Thyroid gland (tissue), 4 donors: ENCODE results near the gene NDUFS2. TPM values are rescaled to one million over a fixed set of nuclear protein-coding genes. Genes with fewer than 3 reads are reported as not detected.

ENCODE experiments used
- DNase-seq, 2 donors: peaks; one replicate each; pipeline ENCODE4 v3.0.0-alpha.2; 2019
- H3K27ac ChIP-seq, 3 donors: fragments of 200-600 bp; sonication (generic); 1 replicate in 2 of 3; 2 replicates in 1 of 3; pipeline ENCODE4 v1.5.1; 2016 to 2019; ENCODE audit warnings: mild to moderate bottlenecking in 1 of 3, moderate library complexity in 1 of 3
- H3K27me3 ChIP-seq: fragments of 200-600 bp; sonication (generic); one replicate; pipeline ENCODE4 v1.5.1; 2019
- H3K36me3 ChIP-seq, 2 donors: fragments of 200-600 bp; sonication (generic); one replicate each; pipeline ENCODE4 v1.5.1; 2016 to 2019
- H3K4me1 ChIP-seq, 2 donors: fragments of 200-600 bp; sonication (generic); one replicate each; pipeline ENCODE4 v1.5.1; 2017 to 2019
- H3K4me3 ChIP-seq, 3 donors: fragments of 200-600 bp; sonication (generic); replicated peaks in 1 of 3; 1 replicate in 2 of 3; 2 replicates in 1 of 3; pipeline ENCODE4 v1.5.1; 2016; ENCODE audit warnings: mild to moderate bottlenecking in 1 of 3
- H3K9me3 ChIP-seq: fragments of 200-600 bp; sonication (generic); one replicate; pipeline ENCODE4 v1.5.1; 2017
- POLR2A ChIP-seq, 2 donors: fragments of 450-650 bp; IDR thresholded peaks; one replicate each; pipeline ENCODE4 v1.6.1; 2017; ENCODE audit warnings: antibody characterized with exemption in 2 of 2, mild to moderate bottlenecking in 2 of 2, moderate library complexity in 1 of 2
- WGBS, 2 donors: methylation state at CpG; one replicate each; pipeline ENCODE4 v1.1.5; 2017; 5-methylcytosine and 5-hydroxymethylcytosine counted together
- intact Hi-C: fragments of 100-400 bp; cut with DNase I; formaldehyde crosslinking; loops from one replicate; pipeline ENCODE4 v1.15.1; 2023
- total RNA-seq, 4 donors: library from RNA; depleted of rRNA; stranded (reverse); fragments of >200 nt; gene quantifications; one replicate each; pipeline ENCODE4 v1.2.3, GENCODE V29; 2016
- TF ChIP-seq, protein P1 (sequence below), 6 experiments: fragments of 200-600 bp in 3 of 6; fragments of 450-650 bp in 3 of 6; sonication (generic) in 3 of 6; IDR thresholded peaks; one replicate each; pipeline ENCODE4 v1.5.1; 2016 to 2019; ENCODE audit warnings: antibody characterized with exemption in 6 of 6, mild to moderate bottlenecking in 2 of 6, inconsistent platforms in 1 of 6, moderate library complexity in 1 of 6

Gene NDUFS2
- total RNA-seq, 4 donors from 2014 or later = 75.4 to 122 (median 99.9) TPM

DNA sequence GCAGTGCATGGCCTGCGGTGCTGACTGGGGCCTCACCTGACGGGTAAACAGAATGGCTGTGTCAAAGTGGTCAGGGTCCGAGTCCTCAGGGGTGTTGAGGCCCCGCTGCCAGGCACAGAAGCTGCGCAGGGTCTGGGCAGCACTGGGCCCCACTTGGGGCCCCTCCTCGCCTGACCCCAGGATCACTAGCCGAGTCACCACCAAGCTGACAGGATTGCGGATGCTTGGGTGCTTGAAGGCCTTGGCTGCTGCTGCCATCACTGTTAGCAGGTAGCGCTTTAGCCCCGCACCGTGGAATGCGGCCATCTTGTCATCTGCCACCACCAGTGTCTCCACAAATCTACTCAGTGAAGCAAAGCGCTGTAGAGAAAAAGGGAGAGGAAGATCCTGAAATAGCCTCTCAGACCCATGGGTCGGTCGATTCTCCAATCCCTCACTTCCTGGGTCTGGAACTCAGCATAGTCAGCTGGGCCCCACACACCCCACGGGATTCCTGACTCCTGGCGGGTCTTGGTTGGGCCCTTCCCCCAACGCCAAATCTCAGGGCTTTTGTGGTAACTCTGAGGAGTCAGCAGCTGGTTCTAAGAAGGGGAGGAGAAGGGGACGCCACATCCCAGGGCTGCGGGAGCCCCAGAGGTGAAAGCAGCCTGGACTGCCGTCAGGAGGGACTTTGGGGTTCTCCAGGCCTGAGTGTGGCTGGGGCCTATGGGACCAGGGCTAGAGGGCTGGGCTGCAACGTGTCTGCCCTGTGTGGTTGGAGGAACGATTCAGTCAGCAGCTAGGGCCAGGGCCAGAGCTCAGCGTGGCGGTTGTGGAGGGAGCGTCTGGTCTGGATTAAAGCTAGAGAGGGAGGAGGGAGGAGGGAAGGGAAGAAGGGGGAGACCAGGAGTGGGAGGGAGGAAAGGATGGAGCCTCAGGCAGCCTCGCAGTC, 5.4 kb upstream of the NDUFS2 start:
- peaks cover 8 to 35% of the 10 kb centered on the region in 2 donors for H3K4me1 ChIP-seq
- H3K27me3 ChIP-seq = no peaks in the 10 kb centered on the region
- no peak for DNase-seq
- no peaks in the 10 kb centered on the region for H3K36me3 ChIP-seq
- no peaks in the 10 kb centered on the region for H3K9me3 ChIP-seq
- intact Hi-C loops = loop anchor here (10.0 kb wide), 1 partner anchor 188 kb away; no protein-coding TSS in a partner anchor
- WGBS, 2 donors = 63 to 72% methylated on average over 20 to 27 of the region's 27 CpGs
- TF ChIP-seq, protein P1, sequence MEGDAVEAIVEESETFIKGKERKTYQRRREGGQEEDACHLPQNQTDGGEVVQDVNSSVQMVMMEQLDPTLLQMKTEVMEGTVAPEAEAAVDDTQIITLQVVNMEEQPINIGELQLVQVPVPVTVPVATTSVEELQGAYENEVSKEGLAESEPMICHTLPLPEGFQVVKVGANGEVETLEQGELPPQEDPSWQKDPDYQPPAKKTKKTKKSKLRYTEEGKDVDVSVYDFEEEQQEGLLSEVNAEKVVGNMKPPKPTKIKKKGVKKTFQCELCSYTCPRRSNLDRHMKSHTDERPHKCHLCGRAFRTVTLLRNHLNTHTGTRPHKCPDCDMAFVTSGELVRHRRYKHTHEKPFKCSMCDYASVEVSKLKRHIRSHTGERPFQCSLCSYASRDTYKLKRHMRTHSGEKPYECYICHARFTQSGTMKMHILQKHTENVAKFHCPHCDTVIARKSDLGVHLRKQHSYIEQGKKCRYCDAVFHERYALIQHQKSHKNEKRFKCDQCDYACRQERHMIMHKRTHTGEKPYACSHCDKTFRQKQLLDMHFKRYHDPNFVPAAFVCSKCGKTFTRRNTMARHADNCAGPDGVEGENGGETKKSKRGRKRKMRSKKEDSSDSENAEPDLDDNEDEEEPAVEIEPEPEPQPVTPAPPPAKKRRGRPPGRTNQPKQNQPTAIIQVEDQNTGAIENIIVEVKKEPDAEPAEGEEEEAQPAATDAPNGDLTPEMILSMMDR (IDR thresholded peaks at IDR 0.05) = no peak
- TF ChIP-seq POLR2A (IDR thresholded peaks at IDR 0.05) = no peak
- peak overlapping the region in 1 of 3 donors; percentile 38 for H3K4me3 ChIP-seq
- peak overlapping the region in 2 of 3 donors; percentile 94 to 96 for H3K27ac ChIP-seq

DNA sequence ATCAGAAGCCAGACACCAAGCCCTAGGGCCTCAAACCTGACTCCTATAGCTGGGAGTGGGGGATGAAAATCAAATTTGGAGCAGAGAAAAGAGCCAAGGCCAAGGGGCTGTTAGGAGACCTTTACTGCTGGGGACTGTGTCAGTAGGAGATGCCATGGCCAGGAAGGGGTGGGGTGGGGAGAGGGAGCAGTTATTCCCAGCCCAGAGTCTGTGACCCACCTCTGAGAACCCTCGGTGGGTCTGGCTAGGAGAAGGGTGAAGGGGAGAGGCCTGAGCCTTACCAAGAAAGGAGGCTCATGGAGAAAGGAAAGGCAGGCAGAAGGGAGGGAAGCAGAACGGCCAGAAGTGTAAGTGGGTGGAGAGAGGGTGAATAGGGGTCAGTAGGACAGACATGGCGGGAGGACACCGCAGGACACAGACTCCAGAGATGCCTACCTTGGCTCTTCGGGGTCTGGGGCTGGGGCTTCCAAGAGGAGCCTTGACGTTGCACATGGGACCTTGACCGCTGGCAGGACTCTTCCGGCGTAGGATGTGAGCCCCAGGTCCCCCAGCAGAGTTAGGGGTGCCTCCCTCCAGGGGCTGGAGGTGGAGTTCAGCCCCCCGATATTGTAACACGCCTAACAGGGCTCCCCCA, 4.5 kb upstream of the NDUFS2 start:
- intact Hi-C loops = loop anchor here (10.0 kb wide), 1 partner anchor 187 kb away; no protein-coding TSS in a partner anchor
- H3K9me3 ChIP-seq = no peaks in the 10 kb centered on the region
- no peaks in the 10 kb centered on the region for H3K27me3 ChIP-seq
- TF ChIP-seq, protein P1 (IDR thresholded peaks at IDR 0.05) = no peak
- TF ChIP-seq POLR2A (IDR thresholded peaks at IDR 0.05) = no peak
- DNase-seq = no peak
- peaks cover 8 to 37% of the 10 kb centered on the region in 2 donors for H3K4me1 ChIP-seq
- H3K36me3 ChIP-seq = no peaks in the 10 kb centered on the region
- 61 to 73% methylated on average over 6 to 9 of the region's 11 CpGs for WGBS, 2 donors
- H3K4me3 ChIP-seq = peak overlapping the region in 1 of 3 donors; percentile 38
- peak overlapping the region; percentile 27 to 96 (median 94) for H3K27ac ChIP-seq

DNA sequence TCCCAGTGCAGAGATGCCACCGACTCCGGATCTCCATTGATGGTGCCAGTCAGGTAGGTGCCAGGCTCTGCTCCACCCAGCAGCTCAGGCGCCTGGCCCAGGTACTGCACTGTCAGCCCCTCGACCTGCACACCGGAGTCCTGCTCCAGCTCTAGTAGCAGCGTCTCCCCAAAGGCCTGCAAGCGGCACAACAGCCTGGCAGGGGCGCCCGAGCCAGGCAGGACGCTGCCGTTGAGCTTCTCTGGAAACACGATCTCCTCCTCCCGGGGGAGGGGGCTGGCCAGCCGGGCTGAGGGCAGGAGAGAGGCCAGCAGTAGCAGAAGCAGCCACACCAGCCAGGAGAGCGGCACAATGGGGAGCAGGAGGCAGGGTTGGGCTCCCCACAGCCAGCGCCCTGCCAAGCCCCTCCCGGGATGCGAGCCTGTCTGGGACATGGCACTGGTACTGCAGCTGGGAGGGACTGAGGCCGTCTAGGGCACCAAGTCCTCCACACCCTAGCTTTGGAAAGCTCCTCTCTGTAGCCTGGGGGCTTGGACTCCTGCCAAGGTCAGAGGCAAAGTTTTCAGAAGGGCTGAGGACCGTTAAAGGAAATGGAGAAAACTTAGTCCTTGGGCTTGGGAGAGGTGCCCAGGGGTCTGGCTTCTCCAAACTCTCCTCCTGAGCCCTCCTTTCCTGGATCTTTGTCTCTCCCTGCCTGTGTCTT, 3.8 kb upstream of the NDUFS2 start:
- H3K9me3 ChIP-seq = no peaks in the 10 kb centered on the region
- no peaks in the 10 kb centered on the region for H3K27me3 ChIP-seq
- TF ChIP-seq, protein P1 (IDR thresholded peaks at IDR 0.05) = no peak
- TF ChIP-seq POLR2A (IDR thresholded peaks at IDR 0.05) = no peak
- H3K36me3 ChIP-seq = no peaks in the 10 kb centered on the region
- intact Hi-C loops = loop anchor here (10.0 kb wide), 1 partner anchor 186 kb away; no protein-coding TSS in a partner anchor
- peak overlapping the region in 1 of 3 donors; percentile 38 for H3K4me3 ChIP-seq
- H3K4me1 ChIP-seq = peaks cover 15 to 38% of the 10 kb centered on the region in 2 donors
- DNase-seq = no peak
- 1% methylated on average over 4 of the region's 20 CpGs; no CpG with 5 or more reads in 1 of the 2 donors for WGBS, 2 donors
- H3K27ac ChIP-seq = peak overlapping the region; percentile 27 to 96 (median 94)

DNA sequence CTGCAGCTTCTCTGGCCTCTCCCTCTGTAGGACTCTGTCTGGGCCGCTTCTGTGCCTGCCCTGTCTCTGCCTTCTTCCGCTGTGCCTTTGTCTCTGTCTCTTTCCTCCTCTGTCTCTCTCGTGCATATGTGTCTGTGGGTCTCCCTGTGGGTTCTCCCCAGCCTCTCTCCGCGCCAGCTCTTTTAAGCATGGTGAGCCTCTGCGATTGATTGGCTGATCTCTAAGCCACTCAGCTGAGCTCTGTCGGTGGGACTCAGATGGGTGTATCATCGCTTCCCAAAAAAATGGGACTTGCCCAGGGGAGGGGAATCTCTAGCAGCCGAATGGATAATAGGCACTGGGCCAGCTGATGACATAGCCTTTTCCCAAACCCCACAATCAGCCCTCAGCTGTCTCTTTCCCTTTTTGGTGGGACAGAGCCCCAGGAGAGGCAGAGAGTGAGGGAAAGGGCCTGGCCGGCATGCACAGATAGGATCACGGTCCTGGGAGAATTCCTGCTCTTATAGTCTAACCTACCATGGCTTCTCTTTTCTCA, 3.2 kb upstream of the NDUFS2 start, which contains the start of gene ADAMTS4:
ADAMTS4 (minus strand) TSS at position 158 of the 535 bp plus-strand sequence. CDS start 427 bp downstream, outside the sequence.
- TF ChIP-seq POLR2A (IDR thresholded peaks at IDR 0.05) = peak in 1 of 2 donors; percentile 41
- TF ChIP-seq, protein P1 (IDR thresholded peaks at IDR 0.05) = no peak
- intact Hi-C loops = loop anchor here (10.0 kb wide), 1 partner anchor 186 kb away; no protein-coding TSS in a partner anchor

More for the DNA sequence above, 3.2 kb upstream of the NDUFS2 start, which contains the start of gene ADAMTS4:
- WGBS, 2 donors = 64 to 70% methylated on average over 11 of the region's 11 CpGs
- H3K27me3 ChIP-seq = no peaks in the 10 kb centered on the region
- peaks cover 20 to 41% of the 10 kb centered on the region in 2 donors for H3K4me1 ChIP-seq
- H3K36me3 ChIP-seq = peaks cover 0 to 5% of the 10 kb centered on the region in 2 donors
- peak within 1 kb of the TSS in 1 of 3 donors; percentile 38 for H3K4me3 ChIP-seq
- DNase-seq = peak in 1 of 2 donors; percentile 23
- H3K9me3 ChIP-seq = no peaks in the 10 kb centered on the region
- peak within 1 kb of the TSS; percentile 94 to 96 (median 94) for H3K27ac ChIP-seq
